ENCODE data around the gene FBN3.

The FBN3 gene

DNA sequence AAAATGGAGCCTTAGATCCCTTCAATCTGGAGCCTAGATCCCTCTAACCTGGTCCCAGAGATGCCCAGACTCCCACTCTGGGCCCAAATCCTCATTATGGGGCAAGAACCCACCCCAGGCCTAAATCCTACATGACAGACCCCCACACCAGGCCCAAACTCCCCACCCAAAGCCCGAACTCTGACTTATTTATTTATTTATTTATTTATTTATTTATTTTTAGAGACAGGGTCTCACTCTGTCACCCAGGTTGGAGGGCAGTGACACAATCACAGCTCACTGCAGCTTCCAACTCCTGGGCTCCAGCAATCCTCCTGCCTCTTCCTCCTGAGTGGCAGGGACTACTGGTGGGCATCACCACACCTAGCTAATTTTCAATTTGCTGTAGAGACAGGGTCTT is 12.0 kb downstream of the FBN3 start:
- Histone ChIP-seq H3K27ac (no peak overlapping the region), H3K27me3 (no peaks in the 10 kb centered on the region), H4K20me1 (no peaks in the 10 kb centered on the region), H3K9me3 (no peaks in the 10 kb centered on the region), H3K4me2 (no peak overlapping the region), H3K4me3 (no peak overlapping the region), H3K9ac (no peak overlapping the region), H3K36me3 (no peaks in the 10 kb centered on the region), H3K4me1 (peaks cover 10% of the 10 kb centered on the region)
- no peak for TF ChIP-seq Cebpa-rat (IDR thresholded peaks at IDR 0.05)

GRCh38 chr19:8135946-8136618 is 13.3 kb downstream of the FBN3 start:
- Histone ChIP-seq H3K4me1 (peaks cover 10% of the 10 kb centered on the region), H3K27ac (no peak overlapping the region), H3K4me3 (no peak overlapping the region), H4K20me1 (no peaks in the 10 kb centered on the region), H3K4me2 (no peak overlapping the region), H3K27me3 (no peaks in the 10 kb centered on the region), H3K9ac (no peak overlapping the region), H3K9me3 (no peaks in the 10 kb centered on the region), H3K36me3 (no peaks in the 10 kb centered on the region)
- TF ChIP-seq Cebpa-rat (IDR thresholded peaks at IDR 0.05): no peak

DNA sequence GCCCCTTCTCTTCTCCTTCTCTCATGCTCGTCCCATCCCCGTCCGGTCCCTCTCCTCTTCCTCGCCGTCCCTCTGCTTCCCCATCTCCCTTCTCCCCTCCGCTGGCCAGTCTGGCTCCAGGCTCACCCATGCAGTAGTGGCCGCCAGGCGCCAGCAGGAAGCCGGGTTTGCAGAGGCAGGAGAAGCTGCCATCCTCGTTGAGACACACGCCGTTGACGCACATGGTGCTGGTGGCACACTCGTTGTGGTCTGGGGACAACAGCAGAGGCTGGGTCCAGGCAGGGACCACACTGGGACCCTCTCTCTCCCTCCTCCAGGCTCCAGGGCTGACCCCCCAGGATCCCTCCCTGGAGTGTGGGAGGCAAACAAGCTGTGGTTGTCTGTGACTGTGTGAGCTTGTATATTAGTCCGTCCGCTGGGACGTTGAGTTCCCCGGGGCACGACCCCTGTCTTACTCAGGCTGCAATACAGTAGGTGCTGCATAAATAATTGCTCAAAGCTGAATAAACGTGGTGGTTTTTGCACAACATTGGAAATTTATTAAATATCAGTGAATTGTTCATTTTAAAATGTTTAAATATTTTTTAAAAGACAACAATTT is 16.4 kb downstream of the FBN3 start:
- H3K36me3 ChIP-seq: no peaks in the 10 kb centered on the region
- H3K4me3 ChIP-seq: no peak overlapping the region
- no peak overlapping the region for H3K4me2 ChIP-seq
- no peaks in the 10 kb centered on the region for H4K20me1 ChIP-seq
- no peak for TF ChIP-seq Cebpa-rat (IDR thresholded peaks at IDR 0.05)
- no peak overlapping the region for H3K27ac ChIP-seq
- H3K4me1 ChIP-seq: 0 out of 2 replicates have a peak, but pooled peaks cover 6% of the 10 kb centered on the region
- H3K27me3 ChIP-seq: no peaks in the 10 kb centered on the region
- H3K9me3 ChIP-seq: no peaks in the 10 kb centered on the region
- no peak overlapping the region for H3K9ac ChIP-seq

GRCh38 chr19:8131517-8131916 is 17.9 kb downstream of the FBN3 start:
- H3K27me3 ChIP-seq: no peaks in the 10 kb centered on the region
- H3K9me3 ChIP-seq: no peaks in the 10 kb centered on the region
- no peak for TF ChIP-seq Cebpa-rat (IDR thresholded peaks at IDR 0.05)
- H4K20me1 ChIP-seq: no peaks in the 10 kb centered on the region
- no peak overlapping the region for H3K4me3 ChIP-seq
- no peak overlapping the region for H3K4me2 ChIP-seq
- no peak overlapping the region for H3K9ac ChIP-seq
- no peak overlapping the region for H3K27ac ChIP-seq
- H3K4me1 ChIP-seq: 0 out of 2 replicates have a peak, but pooled peaks cover 6% of the 10 kb centered on the region
- H3K36me3 ChIP-seq: no peaks in the 10 kb centered on the region

- Histone ChIP-seq H3K4me3 (no peak overlapping the region), H4K20me1 (no peaks in the 10 kb centered on the region), H3K27ac (no peak overlapping the region), H3K27me3 (no peaks in the 10 kb centered on the region), H3K36me3 (no peaks in the 10 kb centered on the region), H3K4me2 (no peak overlapping the region), H3K4me1 (0 out of 2 replicates have a peak, but pooled peaks cover 6% of the 10 kb centered on the region), H3K9ac (no peak overlapping the region), H3K9me3 (no peaks in the 10 kb centered on the region)
- TF ChIP-seq Cebpa-rat (IDR thresholded peaks at IDR 0.05): no peak
Measured at GRCh38 chr19:8129061-8129618, 20.3 kb downstream of the FBN3 start.

- H4K20me1 ChIP-seq: no peaks in the 10 kb centered on the region
- no peak overlapping the region for H3K4me2 ChIP-seq
- TF ChIP-seq Cebpa-rat (IDR thresholded peaks at IDR 0.05): no peak
- H3K27me3 ChIP-seq: no peaks in the 10 kb centered on the region
- H3K4me1 ChIP-seq: 0 out of 2 replicates have a peak, but pooled peaks cover 6% of the 10 kb centered on the region
- no peak overlapping the region for H3K27ac ChIP-seq
- no peaks in the 10 kb centered on the region for H3K36me3 ChIP-seq
- no peak overlapping the region for H3K9ac ChIP-seq
- no peak overlapping the region for H3K4me3 ChIP-seq
- H3K9me3 ChIP-seq: no peaks in the 10 kb centered on the region
Measured at GRCh38 chr19:8128551-8128950, 20.8 kb downstream of the FBN3 start.

- H3K4me3 ChIP-seq: no peak overlapping the region
- no peaks in the 10 kb centered on the region for H3K36me3 ChIP-seq
- H3K9ac ChIP-seq: no peak overlapping the region
- no peaks in the 10 kb centered on the region for H4K20me1 ChIP-seq
- no peak for TF ChIP-seq Cebpa-rat (IDR thresholded peaks at IDR 0.05)
- 0 out of 2 replicates have a peak, but pooled peaks cover 6% of the 10 kb centered on the region for H3K4me1 ChIP-seq
- no peak overlapping the region for H3K4me2 ChIP-seq
- no peak overlapping the region for H3K27ac ChIP-seq
- H3K27me3 ChIP-seq: no peaks in the 10 kb centered on the region
- H3K9me3 ChIP-seq: no peaks in the 10 kb centered on the region
Measured at GRCh38 chr19:8127311-8127710, 22.1 kb downstream of the FBN3 start.

GRCh38 chr19:8126511-8126910 is 22.9 kb downstream of the FBN3 start:
- Histone ChIP-seq H3K27me3 (no peaks in the 10 kb centered on the region), H3K4me1 (0 out of 2 replicates have a peak, but pooled peaks cover 6% of the 10 kb centered on the region), H3K36me3 (no peaks in the 10 kb centered on the region), H3K4me2 (no peak overlapping the region), H4K20me1 (no peaks in the 10 kb centered on the region), H3K4me3 (no peak overlapping the region), H3K9ac (no peak overlapping the region), H3K9me3 (no peaks in the 10 kb centered on the region), H3K27ac (no peak overlapping the region)
- no peak for TF ChIP-seq Cebpa-rat (IDR thresholded peaks at IDR 0.05)

GRCh38 chr19:8126008-8126407 is 23.4 kb downstream of the FBN3 start:
- Histone ChIP-seq H3K4me1 (0 out of 2 replicates have a peak, but pooled peaks cover 6% of the 10 kb centered on the region), H3K9me3 (no peaks in the 10 kb centered on the region), H3K27me3 (no peaks in the 10 kb centered on the region), H3K9ac (no peak overlapping the region), H3K36me3 (no peaks in the 10 kb centered on the region), H4K20me1 (no peaks in the 10 kb centered on the region), H3K27ac (no peak overlapping the region), H3K4me3 (no peak overlapping the region), H3K4me2 (no peak overlapping the region)
- TF ChIP-seq Cebpa-rat (IDR thresholded peaks at IDR 0.05): no peak

DNA sequence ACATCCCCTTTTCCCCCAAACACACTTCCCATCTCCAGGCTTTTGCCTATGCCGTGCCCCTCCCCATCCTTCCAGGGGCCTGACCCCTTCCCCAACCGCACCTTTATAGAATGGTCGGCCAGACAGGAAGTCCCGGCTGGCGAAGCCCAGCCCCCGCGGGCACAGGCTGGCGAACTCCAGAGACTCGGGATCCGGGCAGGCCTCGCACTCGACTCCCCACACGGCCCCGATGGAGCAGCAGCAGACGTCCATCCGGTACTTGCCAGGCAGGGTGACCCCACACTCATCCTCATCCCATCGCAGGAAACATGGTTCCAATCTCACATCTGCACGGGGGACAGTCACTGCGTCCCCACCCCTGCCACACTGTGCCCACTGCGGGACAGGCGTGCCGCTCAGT is 25.7 kb downstream of the FBN3 start:
- H3K9me3 ChIP-seq: no peaks in the 10 kb centered on the region
- no peaks in the 10 kb centered on the region for H3K4me1 ChIP-seq
- no peaks in the 10 kb centered on the region for H3K27me3 ChIP-seq

More for the DNA sequence above, 25.7 kb downstream of the FBN3 start:
- no peak for TF ChIP-seq Cebpa-rat (IDR thresholded peaks at IDR 0.05)
- H3K4me3 ChIP-seq: no peak overlapping the region
- no peaks in the 10 kb centered on the region for H3K36me3 ChIP-seq
- no peak overlapping the region for H3K27ac ChIP-seq
- no peaks in the 10 kb centered on the region for H4K20me1 ChIP-seq
- no peak overlapping the region for H3K9ac ChIP-seq
- H3K4me2 ChIP-seq: no peak overlapping the region

All from BLaER1 (cell line).